DOHH2 (cell line): Measurements from ENCODE around the gene FAM114A2.

Source experiments
- EZH2phosphoT487 ChIP-seq: fragments of 200-600 bp; sonication (generic); IDR thresholded peaks from 2 replicates; pipeline ENCODE4 v1.6.1; 2017; ENCODE audit warnings: borderline replicate concordance, mild to moderate bottlenecking, antibody characterized with exemption, low read length, moderate library complexity, mixed read lengths
- TF ChIP-seq, protein P1 (sequence below): fragments of 200-600 bp; sonication (generic); IDR thresholded peaks from one replicate; pipeline ENCODE4 v1.5.1; 2014; ENCODE audit warnings: antibody characterized with exemption, mild to moderate bottlenecking, low read depth, low read length; ENCODE audit not compliant: poor library complexity, severe bottlenecking

DNA sequence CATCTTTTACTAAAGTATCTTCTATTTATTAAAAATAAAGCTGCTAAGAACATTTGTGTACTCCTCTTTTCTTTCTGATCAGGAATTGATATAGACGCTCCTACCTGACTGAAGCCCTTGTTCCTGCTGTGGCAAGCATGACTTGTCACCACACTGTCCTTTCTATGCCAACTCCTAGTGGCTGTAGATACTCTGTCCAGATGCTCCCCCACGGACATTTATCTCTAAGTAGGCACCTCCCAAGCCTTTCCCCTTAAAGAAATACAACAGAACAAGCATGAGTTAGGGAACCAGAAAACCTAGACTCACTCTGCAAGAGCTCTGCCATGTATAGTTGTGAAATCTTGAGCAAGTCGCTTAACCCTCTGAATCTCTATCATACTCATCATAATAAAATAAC lies 53.2 kb downstream of the FAM114A2 start:
- TF ChIP-seq, protein P1, sequence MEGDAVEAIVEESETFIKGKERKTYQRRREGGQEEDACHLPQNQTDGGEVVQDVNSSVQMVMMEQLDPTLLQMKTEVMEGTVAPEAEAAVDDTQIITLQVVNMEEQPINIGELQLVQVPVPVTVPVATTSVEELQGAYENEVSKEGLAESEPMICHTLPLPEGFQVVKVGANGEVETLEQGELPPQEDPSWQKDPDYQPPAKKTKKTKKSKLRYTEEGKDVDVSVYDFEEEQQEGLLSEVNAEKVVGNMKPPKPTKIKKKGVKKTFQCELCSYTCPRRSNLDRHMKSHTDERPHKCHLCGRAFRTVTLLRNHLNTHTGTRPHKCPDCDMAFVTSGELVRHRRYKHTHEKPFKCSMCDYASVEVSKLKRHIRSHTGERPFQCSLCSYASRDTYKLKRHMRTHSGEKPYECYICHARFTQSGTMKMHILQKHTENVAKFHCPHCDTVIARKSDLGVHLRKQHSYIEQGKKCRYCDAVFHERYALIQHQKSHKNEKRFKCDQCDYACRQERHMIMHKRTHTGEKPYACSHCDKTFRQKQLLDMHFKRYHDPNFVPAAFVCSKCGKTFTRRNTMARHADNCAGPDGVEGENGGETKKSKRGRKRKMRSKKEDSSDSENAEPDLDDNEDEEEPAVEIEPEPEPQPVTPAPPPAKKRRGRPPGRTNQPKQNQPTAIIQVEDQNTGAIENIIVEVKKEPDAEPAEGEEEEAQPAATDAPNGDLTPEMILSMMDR = no peak
- no peak for TF ChIP-seq EZH2phosphoT487
